GM12878 (cell line): Measurements from ENCODE around the gene LRRC31. TPM values are rescaled to one million over a fixed set of nuclear protein-coding genes. Genes with fewer than 3 reads are reported as not detected.

Source experiments
- ATAC-seq: fragments of 200-7000 bp; cut with Tn5 transposase; 3 replicates; pipeline ENCODE4 v1.9.1; 2020; ENCODE audit warnings: mild to moderate bottlenecking, moderate library complexity
- BruUV-seq: library from RNA; stranded (reverse); fragments of 400-500 nt; replicated peaks from 2 replicates; lab custom pipeline; 2021; lab: Mats Ljungman, UMichigan
- CTCF ChIA-PET: fragments of 300-600 bp; sonication (Branson Sonifier 250); formaldehyde crosslinking; extraction: SDS; loops from one replicate; lab custom pipeline; 2021; ENCODE audit warnings: inconsistent platforms; lab: Yijun Ruan, JAX
- POLR2A ChIA-PET: fragments of 350-600 bp; formaldehyde crosslinking; extraction: SDS; loops from one replicate; lab custom pipeline; 2021; ENCODE audit warnings: inconsistent platforms; lab: Charles Lee
- RAD21 ChIA-PET: fragments of 300-600 bp; sonication (Branson Sonifier 250); formaldehyde crosslinking; loops from one replicate; lab custom pipeline; 2023; ENCODE audit warnings: antibody characterized with exemption; ENCODE audit not compliant: unreplicated experiment; lab: Charles Lee
- SMC1A ChIA-PET: fragments of 300-600 bp; sonication (Branson Sonifier 250); formaldehyde crosslinking; loops from one replicate; lab custom pipeline; 2023; ENCODE audit not compliant: unreplicated experiment, uncharacterized antibody; lab: Charles Lee
- DNase-seq: peaks from one replicate; pipeline ENCODE4 v3.0.0-alpha.2; 2011; ENCODE audit warnings: low read depth, low spot score
- FAIRE-seq: peaks from 3 replicates; lab custom pipeline; 2011; peaks lifted over from hg19 to GRCh38; lab: Jason Lieb, UNC
- H2AFZ ChIP-seq: 2 replicates; pipeline ENCODE4 v1.6.0; 2011; ENCODE audit warnings: low read depth, low read length, control low read depth; ENCODE audit not compliant: control insufficient read depth
- H3K27ac ChIP-seq: 2 replicates; pipeline ENCODE4 v1.5.1; 2011; ENCODE audit warnings: control low read depth; ENCODE audit not compliant: control insufficient read depth, insufficient read depth
- H3K27me3 ChIP-seq, 2 experiments: replicated peaks in 1 of 2; 2 replicates each; pipeline versions ENCODE4 v1.6.0 to v1.6.1; 2011; ENCODE audit warnings: low read length in 1 of 2; ENCODE audit not compliant: control insufficient read depth in 2 of 2, insufficient read depth in 2 of 2
- H3K36me3 ChIP-seq, 2 experiments: 2 replicates each; pipeline ENCODE4 v1.5.1; 2011; ENCODE audit warnings: low read length in 1 of 2; ENCODE audit not compliant: control insufficient read depth in 2 of 2, insufficient read depth in 2 of 2
- H3K4me1 ChIP-seq: 2 replicates; pipeline ENCODE4 v1.6.1; 2011; ENCODE audit warnings: mild to moderate bottlenecking, low read length, moderate library complexity, mixed read lengths; ENCODE audit not compliant: control insufficient read depth, insufficient read depth
- H3K4me2 ChIP-seq: 2 replicates; pipeline ENCODE4 v1.6.0; 2011; ENCODE audit warnings: control low read depth; ENCODE audit not compliant: control insufficient read depth, insufficient read depth
- H3K4me3 ChIP-seq: fragments of 200-600 bp; sonication (generic); 2 replicates; pipeline ENCODE4 v1.5.1; 2016
- H3K79me2 ChIP-seq: 2 replicates; pipeline ENCODE4 v1.6.0; 2011; ENCODE audit warnings: low read length; ENCODE audit not compliant: control insufficient read depth, insufficient read depth
- H3K9ac ChIP-seq: 2 replicates; pipeline ENCODE4 v1.8.0; 2011; ENCODE audit warnings: low read length, control low read depth, mixed read lengths; ENCODE audit not compliant: control insufficient read depth, insufficient read depth
- H3K9me3 ChIP-seq: replicated peaks from 3 replicates; pipeline ENCODE4 v1.5.1; 2011; ENCODE audit warnings: mild to moderate bottlenecking, low read length; ENCODE audit not compliant: control insufficient read depth, insufficient read depth
- H4K20me1 ChIP-seq: 2 replicates; pipeline ENCODE4 v1.6.0; 2011; ENCODE audit not compliant: control insufficient read depth, insufficient read depth
- E2F8 ChIP-seq: fragments of 450-650 bp; IDR thresholded peaks from 2 replicates; pipeline ENCODE4 v1.6.1; 2018; ENCODE audit warnings: mild to moderate bottlenecking, low read depth, moderate library complexity; ENCODE audit not compliant: partially characterized antibody
- JUND ChIP-seq: IDR thresholded peaks from 2 replicates; pipeline ENCODE4 v1.6.1; 2012; ENCODE audit warnings: low read depth, mild to moderate bottlenecking, low read length, improper control_type of control experiment, moderate library complexity
- RUNX3 ChIP-seq: IDR thresholded peaks from 2 replicates; pipeline ENCODE4 v1.6.1; 2012; ENCODE audit warnings: low read length, inconsistent platforms
- SMAD5 ChIP-seq: IDR thresholded peaks from 2 replicates; pipeline ENCODE4 v1.6.1; 2016; ENCODE audit warnings: antibody characterized with exemption, low read depth
- STAT3 ChIP-seq: IDR thresholded peaks from 2 replicates; pipeline ENCODE4 v1.6.1; 2011; ENCODE audit warnings: low read depth, low read length, improper control_type of control experiment
- ZNF384 ChIP-seq: IDR thresholded peaks from 2 replicates; pipeline ENCODE4 v1.6.1; 2012; ENCODE audit warnings: low read depth, mild to moderate bottlenecking, low read length, improper control_type of control experiment, borderline replicate concordance
- WGBS: methylation state at CpG from one replicate; pipeline ENCODE4 v1.1.6; 2016; ENCODE audit warnings: low lambda C conversion rate; ENCODE audit not compliant: insufficient replicate concordance, insufficient coverage; ENCODE audit errors: missing lambda C conversion rate; 5-methylcytosine and 5-hydroxymethylcytosine counted together
- in situ Hi-C: fragments of 300-500 bp; cut with MboI; formaldehyde crosslinking; loops from 9 replicates; pipeline ENCODE4 v1.14.3; 2018; ENCODE audit warnings: mixed read lengths
- intact Hi-C: fragments of 100-400 bp; cut with micrococcal nuclease; formaldehyde crosslinking; loops from one replicate; pipeline ENCODE4 v1.14.2; 2022; ENCODE audit not compliant: unreplicated experiment
- polyA plus RNA-seq, 11 experiments: library from polyadenylated mRNA; depleted of rRNA in 4 of 11; unstranded in 6 of 11; stranded (reverse) in 5 of 11; fragments of >200 nt; fragmentation: Nextera tagmentation in 4 of 11; fragmentation: Illumina TruSeq in 1 of 11; extraction: Ambion mirVana in 4 of 11; extraction: Trizol in 1 of 11; gene quantifications; 1 replicate in 1 of 11; 2 replicates in 10 of 11; pipeline versions ENCODE4 v1.2.1 to v1.2.3, GENCODE V29; 2011 to 2016; ENCODE audit warnings: inconsistent platforms in 2 of 11, missing spikeins in 2 of 11, low read depth in 1 of 11
- total RNA-seq, 4 experiments: library from RNA; depleted of rRNA in 3 of 4; stranded (reverse); fragments of >200 nt in 3 of 4; fragmentation: Illumina TruSeq in 1 of 4; extraction: Trizol in 1 of 4; gene quantifications; 2 replicates each; pipeline versions ENCODE4 v1.2.1 to v1.2.3, GENCODE V29; 2013 to 2021

Gene LRRC31
- total and polyA plus RNA-seq, 10 of the 15 experiments (the other 5 are each of a cell fraction or from before 2014, with no cell fraction given): 0.04 to 0.06 (median 0.06) TPM; not detected in 7

- no peak for TF ChIP-seq E2F8
- no peak for TF ChIP-seq STAT3
- TF ChIP-seq, all 136 proteins: peak for 0
Measured at GRCh38 chr3:169867584-169868210, 2.0 kb downstream of the LRRC31 start (continued).

GRCh38 chr3:169865176-169865767, 4.5 kb downstream of the LRRC31 start:
- H2AFZ ChIP-seq: peak overlapping the region; percentile 80
- BruUV-seq: no TSS peak
- no peaks in the 10 kb centered on the region; a peak in 1 of 4 replicates for H3K27me3 ChIP-seq
- peaks cover 16% of the 10 kb centered on the region for H3K4me1 ChIP-seq
- peak; percentile 59 for ATAC-seq
- ChIA-PET SMC1A (interaction anchor here (0.9 to 7.2 kb wide), 5 partner anchors 10 to 156 kb away, joined by 3 to 56 read pairs (median 4); partner anchors contain the start of gene SEC62), RAD21 (interaction anchor here (1.0 to 1.5 kb wide), 4 partner anchors 65 to 189 kb away, joined by 3 to 8 read pairs (median 4); no protein-coding TSS in a partner anchor), POLR2A (no interaction called here), CTCF (interaction anchor here (0.9 to 5.1 kb wide), 8 partner anchors 16 to 188 kb away, joined by 3 to 65 read pairs (median 6); partner anchors contain the start of gene SEC62)
- no peak for DNase-seq
- H3K4me3 ChIP-seq: no peak overlapping the region
- 25% methylated on average over 10 of the region's 12 CpGs for WGBS
- peak; percentile 47 for FAIRE-seq
- in situ Hi-C loops (loop anchor here (10.0 kb wide), 1 partner anchor 190 kb away; no protein-coding TSS in a partner anchor), intact Hi-C loops (no loop called here)
- H4K20me1 ChIP-seq: no peaks in the 10 kb centered on the region
- H3K9ac ChIP-seq: no peak overlapping the region
- no peaks in the 10 kb centered on the region for H3K36me3 ChIP-seq
- peak overlapping the region; percentile 26; the same call in 1 of the 2 replicates for H3K4me2 ChIP-seq
- H3K27ac ChIP-seq: no peak overlapping the region
- TF ChIP-seq RUNX3 (peak; percentile 16; the same call in 1 of the 2 replicates), SMAD5 (no peak), JUND (no peak), ZNF384 (no peak)
- H3K79me2 ChIP-seq: no peaks in the 10 kb centered on the region
- H3K9me3 ChIP-seq: no peaks in the 10 kb centered on the region
